B cell (primary cell): ENCODE data around the gene HAPLN1.

Experiments used
- CTCF ChIP-seq: fragments of 200-600 bp; IDR thresholded peaks from one replicate; pipeline ENCODE4 v1.8.0; 2022; ENCODE audit warnings: antibody characterized with exemption, mild to moderate bottlenecking
- EZH2 ChIP-seq: IDR thresholded peaks from 2 replicates; pipeline ENCODE4 v1.6.1; 2012; ENCODE audit warnings: borderline replicate concordance, low read depth, mild to moderate bottlenecking, moderate library complexity, low read length; ENCODE audit not compliant: insufficient read depth, poor library complexity, severe bottlenecking

- TF ChIP-seq EZH2 (no peak), CTCF (peak; percentile 76)
Observed at GRCh38 chr5:83718195-83718825, 2.3 kb downstream of the HAPLN1 start.
